ENCODE measurements around the gene CTBP2.

DNA sequence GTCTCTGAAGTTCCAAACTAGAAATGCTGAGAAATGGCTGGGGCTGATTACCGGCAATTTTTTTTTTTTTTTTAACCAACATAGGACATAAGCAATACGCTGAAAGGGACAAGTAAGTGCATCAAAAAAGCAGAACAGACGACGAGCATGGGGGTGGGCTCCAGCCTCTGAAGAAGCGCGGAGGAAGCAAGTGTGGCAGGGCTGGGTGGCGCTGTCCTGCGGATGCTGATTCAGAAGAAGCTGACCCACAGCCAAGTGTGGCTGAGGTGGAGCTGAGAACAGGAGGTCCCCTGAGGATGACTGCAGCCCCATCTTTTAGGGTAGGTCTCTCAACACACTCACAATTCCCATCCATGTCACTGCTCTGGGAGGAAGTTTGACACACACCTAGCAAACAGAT is 65.6 kb downstream of the CTBP2 start:
- TF ChIP-seq POLR2A (IDR thresholded peaks at IDR 0.05): no peak
- TF ChIP-seq, protein P1, sequence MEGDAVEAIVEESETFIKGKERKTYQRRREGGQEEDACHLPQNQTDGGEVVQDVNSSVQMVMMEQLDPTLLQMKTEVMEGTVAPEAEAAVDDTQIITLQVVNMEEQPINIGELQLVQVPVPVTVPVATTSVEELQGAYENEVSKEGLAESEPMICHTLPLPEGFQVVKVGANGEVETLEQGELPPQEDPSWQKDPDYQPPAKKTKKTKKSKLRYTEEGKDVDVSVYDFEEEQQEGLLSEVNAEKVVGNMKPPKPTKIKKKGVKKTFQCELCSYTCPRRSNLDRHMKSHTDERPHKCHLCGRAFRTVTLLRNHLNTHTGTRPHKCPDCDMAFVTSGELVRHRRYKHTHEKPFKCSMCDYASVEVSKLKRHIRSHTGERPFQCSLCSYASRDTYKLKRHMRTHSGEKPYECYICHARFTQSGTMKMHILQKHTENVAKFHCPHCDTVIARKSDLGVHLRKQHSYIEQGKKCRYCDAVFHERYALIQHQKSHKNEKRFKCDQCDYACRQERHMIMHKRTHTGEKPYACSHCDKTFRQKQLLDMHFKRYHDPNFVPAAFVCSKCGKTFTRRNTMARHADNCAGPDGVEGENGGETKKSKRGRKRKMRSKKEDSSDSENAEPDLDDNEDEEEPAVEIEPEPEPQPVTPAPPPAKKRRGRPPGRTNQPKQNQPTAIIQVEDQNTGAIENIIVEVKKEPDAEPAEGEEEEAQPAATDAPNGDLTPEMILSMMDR (IDR thresholded peaks at IDR 0.05): no peak
- TF ChIP-seq POLR2AphosphoS5 (IDR thresholded peaks at IDR 0.05): no peak

Data from breast epithelium (tissue), 3 donors.